Activated CD4-positive, alpha-beta T cell treated with anti-CD3 and anti-CD28 coated beads for 36 hours (primary cell): ENCODE data around the gene AGBL1. TPM values are rescaled to one million over a fixed set of nuclear protein-coding genes. Genes with fewer than 3 reads are reported as not detected.

ENCODE experiments used
- ATAC-seq: fragments of 200-7000 bp; cut with Tn5 transposase; one replicate; pipeline ENCODE4 v1.10.0; 2021; ENCODE audit warnings: mild to moderate bottlenecking, moderate library complexity
- CTCF ChIA-PET: fragments of 350-600 bp; sonication (Branson Sonifier 250); formaldehyde crosslinking; loops from one replicate; lab custom pipeline; 2021; ENCODE audit warnings: antibody characterized with exemption; lab: Charles Lee
- POLR2A ChIA-PET: fragments of 350-600 bp; sonication (Branson Sonifier 250); formaldehyde crosslinking; loops from one replicate; lab custom pipeline; 2021; ENCODE audit warnings: antibody characterized with exemption, inconsistent platforms; lab: Charles Lee
- DNase-seq: peaks from one replicate; pipeline ENCODE4 v3.0.0-alpha.2; 2020
- H3K27ac Mint-ChIP-seq: one replicate; pipeline ENCODE4 v1.8.0; 2021; ENCODE audit warnings: mixed read lengths
- H3K27me3 Mint-ChIP-seq: one replicate; pipeline ENCODE4 v1.8.0; 2021; ENCODE audit warnings: mixed read lengths
- H3K36me3 Mint-ChIP-seq: one replicate; pipeline ENCODE4 v1.8.0; 2021; ENCODE audit warnings: low read depth, mixed read lengths
- H3K4me1 Mint-ChIP-seq: one replicate; pipeline ENCODE4 v1.8.0; 2021; ENCODE audit warnings: mixed read lengths
- H3K4me3 Mint-ChIP-seq: one replicate; pipeline ENCODE4 v1.8.0; 2021; ENCODE audit warnings: mild to moderate bottlenecking, moderate library complexity, mixed read lengths
- H3K9me3 Mint-ChIP-seq: one replicate; pipeline ENCODE4 v1.8.0; 2021; ENCODE audit warnings: low read depth, mixed read lengths
- intact Hi-C, 2 experiments: fragments of 100-400 bp; cut with DNase I in 1 of 2; cut with micrococcal nuclease in 1 of 2; formaldehyde crosslinking; loops; one replicate each; pipeline versions ENCODE4 v1.14.2 to v1.15.1; 2022 to 2024; cut with DNase I, micrococcal nuclease
- total RNA-seq, 2 experiments: library from RNA; stranded (reverse); gene quantifications; one replicate each; pipeline ENCODE4 v1.2.3, GENCODE V29; 2021

AGBL1 gene
- total RNA-seq, 2 experiments from 2014 or later, result 0.04 to 0.05 TPM

DNA sequence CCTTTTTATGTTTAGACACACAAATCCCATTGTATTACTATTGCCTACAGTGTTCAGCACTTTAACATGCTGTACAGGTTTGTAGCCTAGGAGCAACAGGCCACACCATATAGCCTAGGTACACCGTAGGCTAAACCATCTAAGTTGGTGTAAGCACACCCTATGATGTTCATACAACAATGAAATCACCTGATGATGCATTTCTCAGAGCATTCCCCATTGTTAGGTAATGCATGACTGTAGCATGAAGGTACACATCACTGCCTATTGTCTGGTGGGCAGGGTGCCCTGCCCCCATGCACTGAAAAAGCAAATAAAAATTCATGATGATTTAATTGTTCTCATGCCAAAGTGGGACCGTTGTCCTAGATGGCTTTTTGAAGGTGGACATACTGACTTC lies 183.6 kb downstream of the AGBL1 start:
- ATAC-seq (no peak), DNase-seq (no peak)
- Mint-ChIP-seq H3K27ac (no peak overlapping the region), H3K36me3 (no peaks in the 10 kb centered on the region), H3K27me3 (peaks cover 6% of the 10 kb centered on the region), H3K4me1 (no peaks in the 10 kb centered on the region), H3K9me3 (no peaks in the 10 kb centered on the region), H3K4me3 (no peak overlapping the region)
- POLR2A ChIA-PET, result no interaction called here
- intact Hi-C loops, result no loop called here
- CTCF ChIA-PET, result no interaction called here

- H3K27ac Mint-ChIP-seq, result no peak overlapping the region
- no peaks in the 10 kb centered on the region for H3K36me3 Mint-ChIP-seq
- ChIA-PET POLR2A (no interaction called here), CTCF (no interaction called here)
- intact Hi-C loops, result no loop called here
- no peaks in the 10 kb centered on the region for H3K4me1 Mint-ChIP-seq
- no peak for DNase-seq
- peaks cover 7% of the 10 kb centered on the region for H3K27me3 Mint-ChIP-seq
- no peak overlapping the region for H3K4me3 Mint-ChIP-seq
- no peak for ATAC-seq
- no peaks in the 10 kb centered on the region for H3K9me3 Mint-ChIP-seq
Measured at GRCh38 chr15:86266896-86267484, 187.3 kb downstream of the AGBL1 start.

- Mint-ChIP-seq H3K4me3 (no peak overlapping the region), H3K27me3 (peaks cover 7% of the 10 kb centered on the region), H3K9me3 (no peaks in the 10 kb centered on the region), H3K36me3 (no peaks in the 10 kb centered on the region), H3K4me1 (no peaks in the 10 kb centered on the region), H3K27ac (no peak overlapping the region)
- intact Hi-C loops, result no loop called here
- DNase-seq, result no peak
- ChIA-PET CTCF (no interaction called here), POLR2A (no interaction called here)
- no peak for ATAC-seq
Measured at GRCh38 chr15:86267892-86268291, 188.2 kb downstream of the AGBL1 start.

DNA sequence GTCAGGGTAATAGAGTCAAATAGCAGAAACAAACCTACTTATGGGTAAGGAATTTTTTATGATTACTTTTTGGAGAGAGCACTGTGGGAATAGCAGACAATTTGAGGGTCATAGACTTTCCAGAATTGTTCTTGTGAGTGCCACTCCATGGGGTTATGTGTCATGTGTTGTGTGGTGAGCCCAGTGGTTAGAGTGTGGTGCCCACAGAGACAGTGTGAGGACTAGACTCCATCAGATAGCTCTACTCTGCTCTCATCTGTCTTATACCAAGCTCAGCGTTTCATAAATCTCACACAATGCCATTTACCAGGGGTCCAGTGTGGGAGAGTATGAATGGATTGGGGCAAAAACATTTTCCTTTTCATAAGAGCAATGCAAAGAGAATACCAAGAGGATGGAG lies 188.9 kb downstream of the AGBL1 start:
- Mint-ChIP-seq H3K27me3 (peaks cover 9% of the 10 kb centered on the region), H3K27ac (no peak overlapping the region), H3K4me3 (no peak overlapping the region), H3K4me1 (no peaks in the 10 kb centered on the region), H3K36me3 (no peaks in the 10 kb centered on the region), H3K9me3 (no peaks in the 10 kb centered on the region)
- ChIA-PET POLR2A (no interaction called here), CTCF (no interaction called here)
- DNase-seq (no peak), ATAC-seq (no peak)
- intact Hi-C loops, result no loop called here

DNA sequence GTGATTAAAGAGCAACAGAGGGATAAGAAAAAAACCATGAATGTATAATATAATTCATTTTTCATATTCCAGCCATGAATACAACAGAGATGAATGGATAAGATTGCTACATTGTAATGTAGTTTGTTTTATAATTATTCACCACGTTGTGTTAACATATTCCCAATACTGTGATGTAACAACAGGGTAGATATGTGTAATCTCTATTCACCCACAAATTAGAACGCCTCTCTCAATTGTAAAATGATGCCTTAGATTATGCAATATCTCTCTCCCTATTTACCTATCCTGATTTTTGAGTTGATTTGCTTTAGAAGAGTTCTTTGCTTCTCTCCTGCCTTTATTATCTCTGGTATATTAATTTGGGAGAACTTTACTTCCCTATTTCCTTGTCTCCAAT lies 193.6 kb downstream of the AGBL1 start:
- no peak overlapping the region for H3K27ac Mint-ChIP-seq
- intact Hi-C loops, result no loop called here
- POLR2A ChIA-PET, result no interaction called here

GRCh38 chr15:86275361-86275760 lies 195.7 kb downstream of the AGBL1 start:
- Mint-ChIP-seq H3K27ac (no peak overlapping the region), H3K9me3 (no peaks in the 10 kb centered on the region), H3K4me3 (no peak overlapping the region), H3K4me1 (no peaks in the 10 kb centered on the region), H3K36me3 (no peaks in the 10 kb centered on the region), H3K27me3 (peaks cover 9% of the 10 kb centered on the region)
- DNase-seq, result no peak
- intact Hi-C loops, result no loop called here
- ChIA-PET POLR2A (no interaction called here), CTCF (interaction anchor here (1.1 kb wide), 1 partner anchor 44 kb away, joined by 4 read pairs; no protein-coding TSS in a partner anchor)
- ATAC-seq, result no peak

More for the DNA sequence above, 193.6 kb downstream of the AGBL1 start:
- Mint-ChIP-seq H3K9me3 (no peaks in the 10 kb centered on the region), H3K4me1 (no peaks in the 10 kb centered on the region), H3K27me3 (peaks cover 9% of the 10 kb centered on the region), H3K36me3 (no peaks in the 10 kb centered on the region), H3K4me3 (no peak overlapping the region)
- CTCF ChIA-PET, result no interaction called here
- no peak for ATAC-seq
- DNase-seq, result no peak

DNA sequence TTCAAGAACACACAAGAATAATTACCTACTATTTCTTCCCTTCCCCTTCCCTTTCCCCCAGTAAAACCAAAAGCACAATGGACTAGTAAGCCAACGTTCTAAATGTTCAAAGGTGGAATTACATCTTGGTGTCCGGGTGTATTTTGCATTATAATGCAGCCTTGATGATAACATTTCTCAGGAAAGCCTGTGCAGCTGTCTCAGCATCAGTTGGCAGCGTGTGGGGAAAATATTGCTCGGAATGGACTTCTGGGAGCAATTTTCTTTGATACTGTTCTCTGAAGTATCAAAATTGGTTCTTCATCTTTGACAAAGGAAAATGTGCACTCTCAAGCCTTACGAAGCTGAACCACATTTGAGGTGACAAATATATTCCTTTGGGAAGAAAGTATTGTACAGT lies 198.9 kb downstream of the AGBL1 start:
- H3K36me3 Mint-ChIP-seq, result no peaks in the 10 kb centered on the region
- no peaks in the 10 kb centered on the region for H3K4me1 Mint-ChIP-seq
- ATAC-seq (no peak), DNase-seq (no peak)
- ChIA-PET CTCF (interaction anchor here (0.7 to 0.8 kb wide), 2 partner anchors 23 to 421 kb away, joined by 3 read pairs; no protein-coding TSS in a partner anchor), POLR2A (no interaction called here)
- no peak overlapping the region for H3K27ac Mint-ChIP-seq
- no peak overlapping the region for H3K4me3 Mint-ChIP-seq
- H3K27me3 Mint-ChIP-seq, result peaks cover 3% of the 10 kb centered on the region
- intact Hi-C loops, result no loop called here
- no peaks in the 10 kb centered on the region for H3K9me3 Mint-ChIP-seq

- ChIA-PET CTCF (interaction anchor here (0.6 kb wide), 2 partner anchors 138 to 225 kb away, joined by 3 to 4 read pairs; no protein-coding TSS in a partner anchor), POLR2A (interaction anchor here (0.7 kb wide), 1 partner anchor 203 kb away, joined by 13 read pairs; no protein-coding TSS in a partner anchor)
- Mint-ChIP-seq H3K4me1 (no peaks in the 10 kb centered on the region), H3K36me3 (no peaks in the 10 kb centered on the region), H3K27ac (no peak overlapping the region), H3K4me3 (no peak overlapping the region), H3K9me3 (no peaks in the 10 kb centered on the region), H3K27me3 (peaks cover 2% of the 10 kb centered on the region)
- intact Hi-C loops, result no loop called here
- ATAC-seq (no peak), DNase-seq (no peak)
Measured at GRCh38 chr15:86284635-86285034, 205.0 kb downstream of the AGBL1 start.

DNA sequence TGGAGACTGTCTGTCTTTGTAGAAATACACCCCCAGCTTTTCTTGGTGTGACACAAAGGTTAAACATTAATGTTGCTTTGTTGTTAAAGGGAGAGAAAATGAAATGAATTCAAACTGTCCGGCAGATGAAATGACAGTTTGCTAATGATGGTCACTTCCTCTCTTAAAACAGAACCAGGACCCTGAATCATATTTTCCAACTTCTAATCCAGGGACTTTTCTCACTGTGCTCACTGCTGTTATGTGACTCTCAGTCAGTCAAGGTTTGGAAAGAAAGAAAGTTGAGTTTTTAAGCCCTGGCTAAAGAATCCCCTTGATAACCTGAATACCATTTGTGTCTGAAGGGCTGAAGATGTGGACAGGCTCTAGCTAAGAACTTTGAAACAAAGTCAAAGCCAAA lies 215.8 kb downstream of the AGBL1 start:
- ChIA-PET CTCF (no interaction called here), POLR2A (no interaction called here)
- intact Hi-C loops, result no loop called here
- Mint-ChIP-seq H3K4me3 (no peak overlapping the region), H3K9me3 (no peaks in the 10 kb centered on the region), H3K27me3 (peaks cover 14% of the 10 kb centered on the region), H3K4me1 (no peaks in the 10 kb centered on the region), H3K27ac (no peak overlapping the region), H3K36me3 (no peaks in the 10 kb centered on the region)
- DNase-seq (no peak), ATAC-seq (no peak)

DNA sequence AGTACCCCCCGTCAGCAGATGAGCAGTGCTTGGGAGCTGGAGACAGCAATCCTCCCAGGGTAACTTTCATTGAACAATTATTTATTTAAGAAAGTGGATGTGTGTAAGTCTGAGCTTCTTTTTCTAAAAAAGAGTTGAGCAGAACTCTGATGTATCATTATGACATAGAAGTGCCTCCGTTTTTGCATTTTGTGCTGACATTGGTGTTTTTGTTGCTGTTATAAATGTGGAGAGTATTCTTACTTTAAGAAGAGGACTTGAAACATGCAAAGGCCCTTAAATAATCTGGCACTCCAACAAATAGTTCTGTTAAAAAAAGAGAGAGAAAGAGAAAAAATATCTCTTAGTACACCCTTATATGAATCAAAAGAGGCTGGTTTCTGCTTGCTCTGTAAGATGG lies 217.1 kb downstream of the AGBL1 start:
- H3K27me3 Mint-ChIP-seq, result peaks cover 14% of the 10 kb centered on the region
- no peaks in the 10 kb centered on the region for H3K9me3 Mint-ChIP-seq
- H3K4me3 Mint-ChIP-seq, result no peak overlapping the region
- no peak overlapping the region for H3K27ac Mint-ChIP-seq
- intact Hi-C loops, result no loop called here
- ChIA-PET CTCF (no interaction called here), POLR2A (no interaction called here)
- DNase-seq (no peak), ATAC-seq (no peak)
- H3K4me1 Mint-ChIP-seq, result no peaks in the 10 kb centered on the region
- H3K36me3 Mint-ChIP-seq, result no peaks in the 10 kb centered on the region

DNA sequence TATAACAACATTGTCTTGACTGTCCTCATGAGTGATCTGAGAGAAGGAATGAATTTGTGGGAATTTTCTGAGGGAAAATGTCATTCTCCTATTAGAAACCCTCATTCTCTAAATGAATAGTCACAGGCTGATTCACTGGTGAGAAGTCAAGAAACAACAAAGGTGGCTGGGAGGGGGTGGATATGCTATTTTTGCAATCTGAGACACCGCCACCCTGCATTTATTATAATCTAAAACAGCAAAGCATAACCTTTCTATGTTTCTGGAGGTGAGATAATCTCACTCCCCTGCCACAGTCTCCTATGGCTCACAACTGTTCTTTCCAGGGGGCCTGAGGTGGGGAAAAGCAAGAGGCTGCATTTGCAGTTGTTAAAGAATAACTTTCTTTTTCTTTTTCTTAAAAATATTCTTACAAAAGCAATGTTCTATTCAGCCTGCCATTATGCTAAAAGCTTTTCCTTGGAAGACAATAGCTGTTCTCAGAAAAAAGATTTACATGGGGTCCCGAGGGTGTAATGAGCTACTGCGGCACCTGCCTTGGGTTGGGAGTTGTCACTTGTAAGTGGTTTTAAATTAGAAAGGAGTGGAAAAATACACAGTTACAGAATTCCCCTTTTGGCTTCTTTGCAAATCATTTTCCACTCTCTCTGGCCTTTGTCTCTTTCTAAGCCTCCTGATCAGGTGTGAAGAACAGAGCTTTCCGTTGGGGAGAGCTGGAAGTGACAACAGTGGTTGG lies 220.9 kb downstream of the AGBL1 start:
- ChIA-PET CTCF (interaction anchor here (0.7 kb wide), 2 partner anchors 10 to 382 kb away, joined by 3 to 4 read pairs; no protein-coding TSS in a partner anchor), POLR2A (no interaction called here)
- Mint-ChIP-seq H3K27me3 (peaks cover 10% of the 10 kb centered on the region), H3K9me3 (no peaks in the 10 kb centered on the region), H3K36me3 (no peaks in the 10 kb centered on the region), H3K4me1 (no peaks in the 10 kb centered on the region), H3K4me3 (no peak overlapping the region), H3K27ac (no peak overlapping the region)
- intact Hi-C loops, result no loop called here
- no peak for DNase-seq
- no peak for ATAC-seq
